IPS-18a (cell line): ENCODE results near the gene C2CD5.

Source experiments
- H3K27ac ChIP-seq: one replicate; pipeline ENCODE4 v1.5.1; 2013; ENCODE audit warnings: low read length
- H3K27me3 ChIP-seq: one replicate; pipeline ENCODE4 v1.6.1; 2013; ENCODE audit warnings: mild to moderate bottlenecking, low read length; ENCODE audit not compliant: control insufficient read depth, insufficient read depth
- H3K36me3 ChIP-seq: one replicate; pipeline ENCODE4 v1.6.1; 2013; ENCODE audit warnings: low read depth, low read length; ENCODE audit not compliant: control insufficient read depth
- H3K4me1 ChIP-seq: one replicate; pipeline ENCODE4 v1.6.1; 2013; ENCODE audit warnings: low read depth, low read length; ENCODE audit not compliant: control insufficient read depth
- H3K4me3 ChIP-seq: one replicate; pipeline ENCODE4 v1.5.1; 2013; ENCODE audit warnings: low read length
- H3K9ac ChIP-seq: one replicate; pipeline ENCODE4 v1.6.1; 2013; ENCODE audit warnings: mild to moderate bottlenecking, low read length, moderate library complexity
- H3K9me3 ChIP-seq: one replicate; pipeline ENCODE4 v1.6.1; 2013; ENCODE audit warnings: low read depth, low read length; ENCODE audit not compliant: control insufficient read depth

C2CD5 gene

GRCh38 chr12:22409377-22410164 is 134.8 kb downstream of the C2CD5 start:
- Histone ChIP-seq H3K9ac (no peak overlapping the region), H3K4me1 (peaks cover 3% of the 10 kb centered on the region), H3K27me3 (no peaks in the 10 kb centered on the region), H3K36me3 (no peaks in the 10 kb centered on the region), H3K27ac (no peak overlapping the region), H3K4me3 (no peak overlapping the region), H3K9me3 (no peaks in the 10 kb centered on the region)

GRCh38 chr12:22408610-22409376 is 135.5 kb downstream of the C2CD5 start:
- peaks cover 3% of the 10 kb centered on the region for H3K4me1 ChIP-seq
- H3K27me3 ChIP-seq, result no peaks in the 10 kb centered on the region
- H3K9ac ChIP-seq, result no peak overlapping the region
- no peaks in the 10 kb centered on the region for H3K9me3 ChIP-seq
- no peak overlapping the region for H3K27ac ChIP-seq
- no peak overlapping the region for H3K4me3 ChIP-seq
- no peaks in the 10 kb centered on the region for H3K36me3 ChIP-seq

GRCh38 chr12:22407397-22407796 is 136.9 kb downstream of the C2CD5 start:
- no peaks in the 10 kb centered on the region for H3K36me3 ChIP-seq
- H3K9me3 ChIP-seq, result no peaks in the 10 kb centered on the region
- H3K4me1 ChIP-seq, result peaks cover 3% of the 10 kb centered on the region

GRCh38 chr12:22406627-22407026 is 137.7 kb downstream of the C2CD5 start:
- Histone ChIP-seq H3K4me1 (peaks cover 3% of the 10 kb centered on the region), H3K27me3 (no peaks in the 10 kb centered on the region), H3K4me3 (no peak overlapping the region), H3K27ac (no peak overlapping the region), H3K9ac (no peak overlapping the region), H3K9me3 (no peaks in the 10 kb centered on the region), H3K36me3 (no peaks in the 10 kb centered on the region)

More at GRCh38 chr12:22407397-22407796, 136.9 kb downstream of the C2CD5 start:
- Histone ChIP-seq H3K9ac (no peak overlapping the region), H3K4me3 (no peak overlapping the region), H3K27ac (no peak overlapping the region), H3K27me3 (no peaks in the 10 kb centered on the region)

GRCh38 chr12:22399464-22400180 is 144.7 kb downstream of the C2CD5 start:
- H3K27ac ChIP-seq, result no peak overlapping the region

More at GRCh38 chr12:22399464-22400180, 144.7 kb downstream of the C2CD5 start:
- H3K36me3 ChIP-seq, result no peaks in the 10 kb centered on the region
- no peaks in the 10 kb centered on the region for H3K9me3 ChIP-seq
- H3K4me3 ChIP-seq, result no peak overlapping the region
- H3K4me1 ChIP-seq, result no peaks in the 10 kb centered on the region
- H3K27me3 ChIP-seq, result no peaks in the 10 kb centered on the region
- no peak overlapping the region for H3K9ac ChIP-seq
